A549 (cell line): ENCODE results near the gene RUNDC3A. TPM values are rescaled to one million over a fixed set of nuclear protein-coding genes. Genes with fewer than 3 reads are reported as not detected.

Experiments
- ATAC-seq, 2 experiments: fragments of 200-7000 bp in 1 of 2; fragments of >200 bp in 1 of 2; cut with Nextera tagmentation in 1 of 2; cut with Tn5 transposase in 1 of 2; 3 replicates each; pipeline versions ENCODE4 v1.8.0 to v1.9.1; 2018 to 2020; ENCODE audit warnings: mild to moderate bottlenecking in 1 of 2, moderate library complexity in 1 of 2
- CTCF ChIA-PET: fragments of 300-600 bp; sonication (Branson Sonifier 250); formaldehyde crosslinking; extraction: SDS; loops from one replicate; lab custom pipeline; 2021; ENCODE audit warnings: antibody characterized with exemption, inconsistent platforms; lab: Yijun Ruan, JAX
- POLR2A ChIA-PET: fragments of 350-600 bp; formaldehyde crosslinking; extraction: SDS; loops from one replicate; lab custom pipeline; 2021; ENCODE audit warnings: antibody characterized with exemption, inconsistent platforms; lab: Yijun Ruan, JAX
- DNase-seq, 2 experiments: peaks; one replicate each; pipeline versions ENCODE4 v3.0.0 to v3.0.0-alpha.2; 2011 to 2016; ENCODE audit warnings: low read depth in 1 of 2, low spot score in 1 of 2
- FAIRE-seq: peaks from 2 replicates; lab custom pipeline; 2011; peaks lifted over from hg19 to GRCh38; lab: Jason Lieb, UNC
- H3K27ac ChIP-seq, 2 experiments: fragments of >200 bp; sonication (Bioruptor Twin); formaldehyde crosslinking; 3 replicates each; pipeline ENCODE4 v1.5.1; 2016 to 2017
- H3K4me1 ChIP-seq: fragments of >200 bp; sonication (Bioruptor Twin); formaldehyde crosslinking; 3 replicates; pipeline ENCODE4 v1.6.1; 2016
- H3K4me2 ChIP-seq: fragments of >200 bp; sonication (Bioruptor Twin); formaldehyde crosslinking; 3 replicates; pipeline ENCODE4 v1.6.1; 2016
- H3K4me3 ChIP-seq: fragments of >200 bp; sonication (Bioruptor Twin); formaldehyde crosslinking; 3 replicates; pipeline ENCODE4 v1.5.1; 2016
- H3K9me3 ChIP-seq: fragments of >200 bp; sonication (Bioruptor Twin); formaldehyde crosslinking; 3 replicates; pipeline ENCODE4 v1.6.1; 2016
- CBX8 ChIP-seq: fragments of 200-600 bp; sonication (generic); IDR thresholded peaks from 2 replicates; pipeline ENCODE4 v1.6.1; 2016
- FOSL2 ChIP-seq, 2 experiments: fragments of 450-650 bp in 1 of 2; fragments of >200 bp in 1 of 2; sonication (Bioruptor Twin) in 1 of 2; formaldehyde crosslinking; IDR thresholded peaks; 2 replicates each; pipeline versions ENCODE4 v1.5.0 to v1.6.1; 2016 to 2020; ENCODE audit warnings: mild to moderate bottlenecking in 1 of 2, moderate library complexity in 1 of 2
- HDAC2 ChIP-seq: fragments of 200-600 bp; sonication (generic); IDR thresholded peaks from 2 replicates; pipeline ENCODE4 v1.6.1; 2016
- HOXB13 ChIP-seq: fragments of 250-450 bp; sonication (Bioruptor Pico); IDR thresholded peaks from 2 replicates; pipeline ENCODE4 v1.5.0; 2020; ENCODE audit warnings: low read depth, mild to moderate bottlenecking, moderate library complexity
- JUN ChIP-seq, 2 experiments: fragments of >200 bp; sonication (Bioruptor Twin); formaldehyde crosslinking; IDR thresholded peaks; 2 replicates in 1 of 2; 3 replicates in 1 of 2; pipeline ENCODE4 v1.6.1; 2016 to 2017
- JUNB ChIP-seq: fragments of >200 bp; sonication (Bioruptor Twin); formaldehyde crosslinking; IDR thresholded peaks from 2 replicates; pipeline ENCODE4 v1.6.1; 2016
- KDM1A ChIP-seq: fragments of 200-600 bp; sonication (generic); IDR thresholded peaks from 2 replicates; pipeline ENCODE4 v1.6.1; 2016; ENCODE audit warnings: low read depth, mild to moderate bottlenecking
- MAZ ChIP-seq: fragments of 150-350 bp; IDR thresholded peaks from 2 replicates; pipeline ENCODE4 v1.6.1; 2014; ENCODE audit warnings: antibody characterized with exemption, low read depth, low read length, borderline replicate concordance
- MYC ChIP-seq: IDR thresholded peaks from 2 replicates; pipeline ENCODE4 v1.6.1; 2012; ENCODE audit warnings: mild to moderate bottlenecking, inconsistent platforms, low read length, improper control_type of control experiment, borderline replicate concordance
- NPAS2 ChIP-seq: fragments of 250-450 bp; sonication (Bioruptor Pico); IDR thresholded peaks from 2 replicates; pipeline ENCODE4 v1.8.0; 2022; ENCODE audit warnings: mild to moderate bottlenecking, moderate library complexity, borderline replicate concordance
- NR3C1 ChIP-seq: fragments of >200 bp; sonication (Bioruptor Twin); formaldehyde crosslinking; IDR thresholded peaks from 3 replicates; pipeline ENCODE4 v1.6.1; 2017
- POLR2A ChIP-seq: IDR thresholded peaks from 2 replicates; pipeline ENCODE4 v1.6.1; 2012; ENCODE audit warnings: mild to moderate bottlenecking, low read length
- SMC3 ChIP-seq: fragments of >200 bp; sonication (Bioruptor Twin); formaldehyde crosslinking; IDR thresholded peaks from 3 replicates; pipeline ENCODE4 v1.6.1; 2018; ENCODE audit warnings: inconsistent platforms
- TFCP2L1 ChIP-seq: fragments of 250-450 bp; sonication (Bioruptor Pico); IDR thresholded peaks from 2 replicates; pipeline ENCODE4 v1.5.0; 2021; ENCODE audit warnings: mild to moderate bottlenecking
- ZSCAN20 ChIP-seq: fragments of 250-450 bp; sonication (Bioruptor Pico); IDR thresholded peaks from 2 replicates; pipeline ENCODE4 v1.8.0; 2022; ENCODE audit warnings: mild to moderate bottlenecking, moderate library complexity
- WGBS: methylation state at CpG from one replicate; pipeline ENCODE4 v1.1.6; 2017; ENCODE audit errors: missing lambda C conversion rate; 5-methylcytosine and 5-hydroxymethylcytosine counted together
- polyA plus RNA-seq, 4 experiments: library from polyadenylated mRNA; depleted of rRNA in 3 of 4; stranded (reverse); fragments of >200 nt; fragmentation: RNase III in 1 of 4; extraction: RNeasy Plus Mini Kit Qiagen cat#74134 plus additional on column Dnase treatment in 1 of 4; gene quantifications; 2 replicates in 3 of 4; 3 replicates in 1 of 4; pipeline ENCODE4 v1.2.3, GENCODE V29; 2011 to 2017
- TF ChIP-seq, protein P1 (sequence below): IDR thresholded peaks from 2 replicates; pipeline ENCODE4 v1.6.1; 2012; ENCODE audit warnings: low read depth, borderline replicate concordance
- TF ChIP-seq, protein P2 (sequence below): IDR thresholded peaks from 2 replicates; pipeline ENCODE4 v1.6.1; 2012
- TF ChIP-seq, protein P3 (sequence below): fragments of 450-650 bp; IDR thresholded peaks from 2 replicates; pipeline ENCODE4 v1.6.1; 2014; ENCODE audit warnings: antibody characterized with exemption
- TF ChIP-seq, protein P4 (sequence below): IDR thresholded peaks from 2 replicates; pipeline ENCODE4 v1.6.1; 2012
- TF ChIP-seq, protein P5 (sequence below): fragments of >200 bp; sonication (Bioruptor Twin); formaldehyde crosslinking; IDR thresholded peaks from 3 replicates; pipeline ENCODE4 v1.6.1; 2016

The RUNDC3A gene
- polyA plus RNA-seq, 2 of the 4 experiments (the other 2 are of a cell fraction): 0.45 to 0.48 TPM

DNA sequence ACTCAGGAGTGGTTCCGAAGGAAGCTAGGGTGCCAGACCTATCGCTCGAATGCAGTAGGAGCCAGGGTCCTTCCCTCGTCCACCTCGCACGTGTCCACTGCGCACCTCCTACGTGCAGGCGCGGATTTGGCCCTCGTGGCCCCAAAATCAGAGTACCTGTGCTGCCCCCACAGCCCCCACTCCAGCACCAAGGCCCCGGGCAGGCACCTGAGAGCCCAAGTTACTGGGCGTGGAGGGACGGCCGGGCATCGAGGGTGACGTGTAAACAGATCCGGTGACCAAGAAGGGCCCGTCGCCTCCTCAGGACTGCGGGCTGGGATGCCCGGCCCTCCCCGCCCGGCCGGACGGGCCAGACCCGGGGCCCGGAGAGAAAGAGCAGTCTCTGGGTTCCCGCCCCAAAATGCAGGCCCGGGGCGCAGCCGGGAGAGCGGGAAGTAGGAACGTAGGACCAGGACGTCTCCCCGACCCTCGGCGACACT, 15.7 kb downstream of the RUNDC3A start:
- FAIRE-seq: no peak
- peak overlapping the region; percentile 98 for H3K4me3 ChIP-seq
- WGBS: 9% methylated on average over 29 of the region's 38 CpGs
- POLR2A ChIA-PET: interaction anchor here (0.6 to 2.1 kb wide), 5 partner anchors 9 to 104 kb away, joined by 3 to 9 read pairs (median 4); partner anchors contain the start of gene UBTF
- TF ChIP-seq, protein P1, sequence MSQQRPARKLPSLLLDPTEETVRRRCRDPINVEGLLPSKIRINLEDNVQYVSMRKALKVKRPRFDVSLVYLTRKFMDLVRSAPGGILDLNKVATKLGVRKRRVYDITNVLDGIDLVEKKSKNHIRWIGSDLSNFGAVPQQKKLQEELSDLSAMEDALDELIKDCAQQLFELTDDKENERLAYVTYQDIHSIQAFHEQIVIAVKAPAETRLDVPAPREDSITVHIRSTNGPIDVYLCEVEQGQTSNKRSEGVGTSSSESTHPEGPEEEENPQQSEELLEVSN: no peak; the same call in 1 of the 2 replicates
- TF ChIP-seq, protein P2, sequence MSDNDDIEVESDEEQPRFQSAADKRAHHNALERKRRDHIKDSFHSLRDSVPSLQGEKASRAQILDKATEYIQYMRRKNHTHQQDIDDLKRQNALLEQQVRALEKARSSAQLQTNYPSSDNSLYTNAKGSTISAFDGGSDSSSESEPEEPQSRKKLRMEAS: peak; percentile 80; the same call in 1 of the 2 replicates
- TF ChIP-seq TFCP2L1 (CRISPR knock-in tag) (0 out of 2 replicates have a peak, but pooled peaks have one; percentile 24), HOXB13 (CRISPR knock-in tag) (no peak)
- TF ChIP-seq, protein P3, sequence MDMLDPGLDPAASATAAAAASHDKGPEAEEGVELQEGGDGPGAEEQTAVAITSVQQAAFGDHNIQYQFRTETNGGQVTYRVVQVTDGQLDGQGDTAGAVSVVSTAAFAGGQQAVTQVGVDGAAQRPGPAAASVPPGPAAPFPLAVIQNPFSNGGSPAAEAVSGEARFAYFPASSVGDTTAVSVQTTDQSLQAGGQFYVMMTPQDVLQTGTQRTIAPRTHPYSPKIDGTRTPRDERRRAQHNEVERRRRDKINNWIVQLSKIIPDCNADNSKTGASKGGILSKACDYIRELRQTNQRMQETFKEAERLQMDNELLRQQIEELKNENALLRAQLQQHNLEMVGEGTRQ: 0 out of 2 replicates have a peak, but pooled peaks have one; percentile 2
- peak overlapping the region; percentile 93 for H3K27ac ChIP-seq
- peaks cover 17% of the 10 kb centered on the region for H3K4me1 ChIP-seq
- H3K4me2 ChIP-seq: peak overlapping the region; percentile 85
- CTCF ChIA-PET: interaction anchor here (0.7 to 14.1 kb wide), 9 partner anchors 8 to 114 kb away, joined by 3 to 159 read pairs (median 5); partner anchors contain the start of gene FAM171A2
- no peaks in the 10 kb centered on the region for H3K9me3 ChIP-seq
- no peak for DNase-seq
- peak; percentile 2 to 5; a peak in 3 of 6 replicates for ATAC-seq

DNA sequence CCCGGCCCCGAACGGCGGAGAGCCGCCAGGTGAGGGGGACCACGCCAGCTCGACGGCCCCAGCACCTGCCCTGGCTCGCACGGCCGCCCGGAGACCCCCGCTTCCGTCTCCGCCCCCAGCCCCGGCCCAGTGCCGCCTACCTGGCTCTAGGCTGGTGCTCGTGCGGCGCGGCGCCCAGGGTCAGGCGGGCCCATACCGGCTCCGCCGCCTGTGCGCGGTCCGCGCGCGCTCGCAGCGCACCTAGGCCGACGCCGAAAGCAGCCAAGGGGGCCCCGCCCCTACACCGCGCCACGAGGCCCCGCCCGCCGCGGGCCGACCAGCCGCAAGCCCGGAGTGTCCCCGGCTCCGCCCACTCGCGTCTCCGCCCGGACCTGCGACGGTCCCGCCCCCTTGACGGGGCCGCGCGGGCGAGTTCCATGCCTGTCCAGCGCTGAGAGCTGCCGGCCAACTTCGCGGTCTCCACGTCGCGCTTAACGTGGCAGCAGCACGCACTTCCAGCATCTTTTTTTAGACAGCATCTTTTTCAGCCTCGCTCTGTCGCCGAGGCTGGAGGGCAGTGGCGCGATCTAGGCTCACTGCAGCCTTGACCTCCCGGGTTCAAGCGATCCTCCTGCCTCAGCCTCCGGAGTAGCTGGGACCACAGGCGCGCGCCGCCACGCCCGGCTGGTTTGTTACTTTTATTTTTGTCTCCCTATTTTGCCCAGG, 16.3 kb downstream of the RUNDC3A start, which contains the start of gene SLC25A39:
SLC25A39 (minus strand) TSS at position 253 of the 705 bp plus-strand sequence. CDS start 1,261 bp downstream, outside the sequence.
- H3K9me3 ChIP-seq: no peaks in the 10 kb centered on the region
- POLR2A ChIA-PET: interaction anchor here (0.6 to 2.1 kb wide), 6 partner anchors 9 to 105 kb away, joined by 3 to 9 read pairs (median 4); partner anchors contain the start of gene UBTF
- peaks cover 17% of the 10 kb centered on the region for H3K4me1 ChIP-seq
- FAIRE-seq: no peak
- peak; percentile 63 to 79 for ATAC-seq
- H3K4me3 ChIP-seq: peak within 1 kb of the TSS; percentile 98
- peak; percentile 90 for TF ChIP-seq KDM1A
- TF ChIP-seq, protein P4, sequence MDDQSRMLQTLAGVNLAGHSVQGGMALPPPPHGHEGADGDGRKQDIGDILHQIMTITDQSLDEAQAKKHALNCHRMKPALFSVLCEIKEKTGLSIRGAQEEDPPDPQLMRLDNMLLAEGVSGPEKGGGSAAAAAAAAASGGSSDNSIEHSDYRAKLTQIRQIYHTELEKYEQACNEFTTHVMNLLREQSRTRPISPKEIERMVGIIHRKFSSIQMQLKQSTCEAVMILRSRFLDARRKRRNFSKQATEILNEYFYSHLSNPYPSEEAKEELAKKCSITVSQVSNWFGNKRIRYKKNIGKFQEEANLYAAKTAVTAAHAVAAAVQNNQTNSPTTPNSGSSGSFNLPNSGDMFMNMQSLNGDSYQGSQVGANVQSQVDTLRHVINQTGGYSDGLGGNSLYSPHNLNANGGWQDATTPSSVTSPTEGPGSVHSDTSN: peak; percentile 30; the same call in 1 of the 2 replicates
- no peak for TF ChIP-seq ZSCAN20 (CRISPR knock-in tag)
- TF ChIP-seq, protein P5, sequence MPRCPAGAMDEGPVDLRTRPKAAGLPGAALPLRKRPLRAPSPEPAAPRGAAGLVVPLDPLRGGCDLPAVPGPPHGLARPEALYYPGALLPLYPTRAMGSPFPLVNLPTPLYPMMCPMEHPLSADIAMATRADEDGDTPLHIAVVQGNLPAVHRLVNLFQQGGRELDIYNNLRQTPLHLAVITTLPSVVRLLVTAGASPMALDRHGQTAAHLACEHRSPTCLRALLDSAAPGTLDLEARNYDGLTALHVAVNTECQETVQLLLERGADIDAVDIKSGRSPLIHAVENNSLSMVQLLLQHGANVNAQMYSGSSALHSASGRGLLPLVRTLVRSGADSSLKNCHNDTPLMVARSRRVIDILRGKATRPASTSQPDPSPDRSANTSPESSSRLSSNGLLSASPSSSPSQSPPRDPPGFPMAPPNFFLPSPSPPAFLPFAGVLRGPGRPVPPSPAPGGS: peak; percentile 86; the same call in 2 of the 3 replicates
- no peak for TF ChIP-seq FOSL2 (IDR thresholded peaks at IDR 0.05)
- TF ChIP-seq FOSL2 (CRISPR knock-in tag; IDR thresholded peaks at IDR 0.05): 0 out of 2 replicates have a peak, but pooled peaks have one; percentile 7
- TF ChIP-seq JUNB: no peak
- TF ChIP-seq HDAC2: 0 out of 2 replicates have a peak, but pooled peaks have one; percentile 77
- peak; percentile 55; the same call in 1 of the 2 replicates for TF ChIP-seq NPAS2
- peak; percentile 30; the same call in 2 of the 3 replicates for TF ChIP-seq SMC3
- peak; percentile 74 to 77; a peak in 4 of 5 replicates for TF ChIP-seq JUN (IDR thresholded peaks at IDR 0.05)
- no peak for TF ChIP-seq NR3C1
- TF ChIP-seq MAZ: peak; percentile 94; the same call in 1 of the 2 replicates
- no peak for TF ChIP-seq CBX8
- peak; percentile 82 for TF ChIP-seq MYC
- TF ChIP-seq POLR2A: peak; percentile 67
- H3K4me2 ChIP-seq: peak within 1 kb of the TSS; percentile 85
- CTCF ChIA-PET: interaction anchor here (0.7 to 14.1 kb wide), 10 partner anchors 8 to 138 kb away, joined by 3 to 159 read pairs (median 4); partner anchors contain the start of genes FAM171A2 and TMUB2
- H3K27ac ChIP-seq: peak within 1 kb of the TSS; percentile 93
- WGBS: under 1% methylated on average over 36 of the region's 85 CpGs
- DNase-seq: peak; percentile 76 to 97
